ENCODE results near the gene CEP76. TPM values are rescaled to one million over a fixed set of nuclear protein-coding genes. Genes with fewer than 3 reads are reported as not detected.
"Not testable (repeated sequence)": the region's sequence is repeated elsewhere in the genome, so short reads cannot be mapped to it uniquely, and the experiment has no call there.

The CEP76 gene
- total RNA-seq, 2 experiments from 2014 or later, result 12.9 to 17.2 TPM

DNA sequence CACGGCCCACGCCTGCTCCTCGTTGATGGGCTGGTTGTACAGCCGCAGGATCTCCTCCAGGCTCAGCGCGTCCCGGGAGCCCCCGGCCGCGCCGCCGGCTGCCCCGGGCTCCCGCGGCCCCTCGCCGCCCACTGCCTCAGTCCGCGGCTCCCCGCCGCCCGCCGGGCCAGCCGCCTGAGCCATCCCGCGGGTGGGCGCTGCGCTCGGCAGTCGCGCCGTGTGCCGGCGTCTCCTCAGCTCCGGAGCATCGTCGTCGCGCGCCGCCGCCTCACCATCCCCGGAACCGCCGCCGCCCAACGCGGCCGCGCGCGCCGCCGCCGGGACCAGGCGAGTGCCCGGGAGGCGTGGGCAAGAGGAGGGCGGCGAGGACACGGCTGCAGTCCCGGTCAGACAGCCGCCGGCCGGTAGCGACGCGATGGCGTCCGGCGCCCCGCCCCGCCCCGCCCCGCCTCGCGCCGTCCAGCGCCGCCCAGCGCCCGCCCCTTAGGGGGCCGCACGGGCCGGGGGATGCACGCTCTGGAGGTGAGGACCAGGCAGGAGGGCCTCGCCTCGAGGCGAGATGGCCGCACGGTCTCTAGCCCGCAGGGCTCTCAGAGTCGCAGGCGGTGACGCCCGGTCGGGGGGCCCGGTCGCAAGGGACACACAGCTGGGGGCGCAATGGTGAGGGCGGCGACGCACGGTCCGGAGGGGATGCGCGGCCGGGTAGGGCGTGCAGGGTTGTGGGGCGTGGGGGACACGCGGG is 44.7 kb downstream of the CEP76 start, which contains the start of gene SPIRE1:
TSS of gene SPIRE1 (minus strand) at position 424 of the 742 bp plus-strand sequence. CDS start at position 183, 241 bp downstream.
- peaks cover 19% of the 10 kb centered on the region for H3K27me3 Mint-ChIP-seq (ENCODE audit: low read depth)
- peak; percentile 73 for ATAC-seq
- H3K36me3 Mint-ChIP-seq (ENCODE audit: low read depth), result peaks cover 4% of the 10 kb centered on the region
- H3K4me3 Mint-ChIP-seq, result peak within 1 kb of the TSS; percentile 67
- ChIA-PET CTCF (interaction anchor here (1.1 to 7.1 kb wide), 2 partner anchors 244 to 265 kb away, joined by 3 to 73 read pairs; no protein-coding TSS in a partner anchor), POLR2A (no interaction called here)
- peaks cover 16% of the 10 kb centered on the region for H3K4me1 Mint-ChIP-seq (ENCODE audit: low read depth)
- peak; percentile 36 for DNase-seq
- H3K9me3 Mint-ChIP-seq (ENCODE audit: insufficient read depth), result no peaks in the 10 kb centered on the region
- no peak within 1 kb of the TSS for H3K27ac Mint-ChIP-seq

GRCh38 chr18:12656938-12657683 is 45.4 kb downstream of the CEP76 start:
- no peak overlapping the region for H3K27ac Mint-ChIP-seq
- peak overlapping the region; percentile 67 for H3K4me3 Mint-ChIP-seq
- ATAC-seq, result peak; percentile 65
- peaks cover 19% of the 10 kb centered on the region for H3K27me3 Mint-ChIP-seq (ENCODE audit: low read depth)
- H3K9me3 Mint-ChIP-seq (ENCODE audit: insufficient read depth), result no peaks in the 10 kb centered on the region
- DNase-seq, result peak; percentile 27
- peaks cover 4% of the 10 kb centered on the region for H3K36me3 Mint-ChIP-seq (ENCODE audit: low read depth)
- ChIA-PET POLR2A (no interaction called here), CTCF (interaction anchor here (1.1 to 7.1 kb wide), 2 partner anchors 244 to 264 kb away, joined by 3 to 73 read pairs; no protein-coding TSS in a partner anchor)
- peaks cover 23% of the 10 kb centered on the region for H3K4me1 Mint-ChIP-seq (ENCODE audit: low read depth)

DNA sequence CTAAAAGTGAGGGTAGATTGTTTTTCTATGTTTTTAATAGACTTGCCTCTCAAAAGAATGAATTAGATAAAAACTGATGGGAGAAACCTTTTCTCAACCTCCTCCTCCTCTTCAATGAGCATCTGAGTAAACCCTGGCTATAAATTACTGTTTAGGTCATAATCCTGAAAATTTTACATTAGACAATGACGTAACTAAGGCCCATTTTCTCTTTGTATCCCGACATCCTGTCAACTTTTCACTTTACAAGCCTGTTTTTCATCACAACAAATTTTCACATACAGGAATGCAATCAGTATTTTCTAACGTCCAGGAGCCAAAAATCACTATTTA is 46.0 kb downstream of the CEP76 start:
- DNase-seq (no peak), ATAC-seq (no peak)
- POLR2A ChIA-PET, result no interaction called here
- Mint-ChIP-seq H3K4me3 (peak overlapping the region; percentile 67), H3K4me1 (ENCODE audit: low read depth) (peaks cover 23% of the 10 kb centered on the region), H3K27ac (peak overlapping the region; percentile 6), H3K9me3 (ENCODE audit: insufficient read depth) (no peaks in the 10 kb centered on the region), H3K36me3 (ENCODE audit: low read depth) (peaks cover 4% of the 10 kb centered on the region), H3K27me3 (ENCODE audit: low read depth) (peaks cover 20% of the 10 kb centered on the region)
- CTCF ChIA-PET, result no interaction called here

- no peak for DNase-seq
- CTCF ChIA-PET, result interaction anchor here (0.6 to 2.2 kb wide), 2 partner anchors 55 to 263 kb away, joined by 4 to 10 read pairs; no protein-coding TSS in a partner anchor
- Mint-ChIP-seq H3K27me3 (ENCODE audit: low read depth) (peaks cover 21% of the 10 kb centered on the region), H3K36me3 (ENCODE audit: low read depth) (peaks cover 4% of the 10 kb centered on the region), H3K9me3 (ENCODE audit: insufficient read depth) (no peaks in the 10 kb centered on the region), H3K4me1 (ENCODE audit: low read depth) (peaks cover 23% of the 10 kb centered on the region), H3K27ac (no peak overlapping the region), H3K4me3 (no peak overlapping the region)
- ATAC-seq, result no peak
- POLR2A ChIA-PET, result no interaction called here
Measured at GRCh38 chr18:12654971-12655370, 47.6 kb downstream of the CEP76 start.

- ChIA-PET CTCF (interaction anchor here (0.7 to 1.0 kb wide), 2 partner anchors 261 to 929 kb away, joined by 3 read pairs; no protein-coding TSS in a partner anchor), POLR2A (no interaction called here)
- ATAC-seq, result peak; percentile 25
- H3K9me3 Mint-ChIP-seq (ENCODE audit: insufficient read depth), result no peaks in the 10 kb centered on the region
- peaks cover 14% of the 10 kb centered on the region for H3K27me3 Mint-ChIP-seq (ENCODE audit: low read depth)
- H3K4me3 Mint-ChIP-seq, result no peak overlapping the region
- peak; percentile 42 for DNase-seq
- H3K4me1 Mint-ChIP-seq (ENCODE audit: low read depth), result peaks cover 21% of the 10 kb centered on the region
- H3K36me3 Mint-ChIP-seq (ENCODE audit: low read depth), result peaks cover 4% of the 10 kb centered on the region
- H3K27ac Mint-ChIP-seq, result no peak overlapping the region
Measured at GRCh38 chr18:12652861-12653401, 49.6 kb downstream of the CEP76 start.

DNA sequence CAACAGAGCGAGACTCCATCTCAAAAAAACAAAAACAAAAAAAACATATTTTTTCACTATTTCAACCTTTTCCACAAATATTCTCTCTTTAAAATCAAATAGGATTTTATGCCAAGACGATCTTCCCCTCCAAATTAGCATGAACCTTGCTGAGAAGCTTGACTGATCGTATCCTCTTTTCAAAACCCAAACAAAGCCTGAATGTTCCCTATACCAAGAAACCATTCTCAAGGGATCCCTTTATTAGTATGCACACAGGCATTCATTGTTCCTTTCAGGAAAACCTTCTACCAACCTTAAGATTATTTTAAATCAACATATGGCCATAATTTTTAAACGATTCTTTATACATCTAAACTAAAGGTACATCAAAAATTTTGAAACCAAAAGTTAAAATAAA is 50.9 kb downstream of the CEP76 start:
- Mint-ChIP-seq H3K27me3 (ENCODE audit: low read depth) (peaks cover 13% of the 10 kb centered on the region), H3K36me3 (ENCODE audit: low read depth) (peaks cover 4% of the 10 kb centered on the region), H3K9me3 (ENCODE audit: insufficient read depth) (no peaks in the 10 kb centered on the region), H3K4me1 (ENCODE audit: low read depth) (peaks cover 18% of the 10 kb centered on the region), H3K27ac (no peak overlapping the region), H3K4me3 (no peak overlapping the region)
- DNase-seq (no peak), ATAC-seq (no peak)
- ChIA-PET CTCF (no interaction called here), POLR2A (no interaction called here)

DNA sequence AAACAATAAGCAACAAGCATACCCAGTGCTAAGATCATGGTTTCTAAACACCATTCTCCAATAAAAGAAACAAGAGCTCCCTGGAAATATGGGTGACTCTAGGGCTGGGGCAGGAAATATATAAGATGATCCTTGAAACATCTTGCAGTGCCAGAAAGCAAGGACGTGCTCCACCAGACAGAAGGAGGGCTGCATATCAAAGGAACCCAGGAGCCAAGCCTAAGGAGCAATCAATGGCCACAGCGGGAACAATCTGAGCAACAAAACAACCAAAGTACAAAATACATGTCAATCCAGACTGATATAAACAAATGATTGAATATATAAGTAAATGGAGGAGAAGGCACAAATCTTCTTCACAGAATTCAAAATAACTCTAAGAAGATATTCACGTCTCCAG is 54.8 kb downstream of the CEP76 start:
- no peak overlapping the region for H3K4me3 Mint-ChIP-seq
- no peak for ATAC-seq

DNA sequence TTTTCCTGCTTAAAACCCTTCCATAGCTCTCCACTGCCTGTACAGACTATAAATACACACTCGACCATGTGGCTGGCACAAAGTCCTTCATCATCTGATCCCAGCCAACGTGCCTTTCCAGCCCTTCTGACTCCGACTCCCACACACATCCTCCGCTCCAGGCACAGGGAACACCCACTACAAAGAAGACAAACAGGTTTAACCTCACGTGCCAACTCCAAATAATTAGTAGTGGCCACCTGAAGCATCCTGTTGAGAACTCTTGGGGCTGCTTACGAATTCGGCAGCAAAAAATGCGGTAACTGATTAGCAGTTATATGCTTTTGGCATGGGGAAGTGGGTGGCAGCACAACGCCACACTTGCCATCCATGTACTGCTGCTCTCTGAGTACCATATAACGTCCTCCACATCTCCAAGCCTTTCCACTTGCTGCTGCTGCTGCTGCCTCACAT is 56.7 kb downstream of the CEP76 start:
- DNase-seq (no peak), ATAC-seq (no peak)
- Mint-ChIP-seq H3K4me3 (no peak overlapping the region), H3K27me3 (ENCODE audit: low read depth) (peaks cover 17% of the 10 kb centered on the region), H3K9me3 (ENCODE audit: insufficient read depth) (no peaks in the 10 kb centered on the region), H3K27ac (no peak overlapping the region), H3K36me3 (ENCODE audit: low read depth) (no peaks in the 10 kb centered on the region), H3K4me1 (ENCODE audit: low read depth) (no peaks in the 10 kb centered on the region)
- POLR2A ChIA-PET, result no interaction called here
- CTCF ChIA-PET, result no interaction called here

More for the DNA sequence above, 54.8 kb downstream of the CEP76 start:
- POLR2A ChIA-PET, result no interaction called here
- CTCF ChIA-PET, result no interaction called here
- no peaks in the 10 kb centered on the region for H3K36me3 Mint-ChIP-seq (ENCODE audit: low read depth)
- H3K4me1 Mint-ChIP-seq (ENCODE audit: low read depth), result peaks cover 6% of the 10 kb centered on the region
- DNase-seq, result no peak
- no peaks in the 10 kb centered on the region for H3K9me3 Mint-ChIP-seq (ENCODE audit: insufficient read depth)
- peaks cover 13% of the 10 kb centered on the region for H3K27me3 Mint-ChIP-seq (ENCODE audit: low read depth)
- no peak overlapping the region for H3K27ac Mint-ChIP-seq

GRCh38 chr18:12645254-12645653 is 57.3 kb downstream of the CEP76 start:
- H3K27ac Mint-ChIP-seq, result no peak overlapping the region
- no peaks in the 10 kb centered on the region for H3K36me3 Mint-ChIP-seq (ENCODE audit: low read depth)
- H3K9me3 Mint-ChIP-seq (ENCODE audit: insufficient read depth), result no peaks in the 10 kb centered on the region
- ChIA-PET POLR2A (interaction anchor here (0.7 kb wide), 1 partner anchor 25 kb away, joined by 3 read pairs; no protein-coding TSS in a partner anchor), CTCF (no interaction called here)
- H3K4me3 Mint-ChIP-seq, result no peak overlapping the region
- H3K27me3 Mint-ChIP-seq (ENCODE audit: low read depth), result peaks cover 18% of the 10 kb centered on the region
- DNase-seq (no peak), ATAC-seq (no peak)
- no peaks in the 10 kb centered on the region for H3K4me1 Mint-ChIP-seq (ENCODE audit: low read depth)

- H3K4me3 Mint-ChIP-seq; H3K9me3 Mint-ChIP-seq (ENCODE audit: insufficient read depth); H3K4me1 Mint-ChIP-seq (ENCODE audit: low read depth); H3K27ac Mint-ChIP-seq; CTCF ChIA-PET; POLR2A ChIA-PET; ATAC-seq; H3K36me3 Mint-ChIP-seq (ENCODE audit: low read depth); DNase-seq: not testable (repeated sequence)
- peaks cover 19% of the 10 kb centered on the region for H3K27me3 Mint-ChIP-seq (ENCODE audit: low read depth)
Measured at GRCh38 chr18:12643756-12644155, 58.8 kb downstream of the CEP76 start.

GRCh38 chr18:12640881-12641200 is 61.7 kb downstream of the CEP76 start:
- no peak for DNase-seq
- Mint-ChIP-seq H3K36me3 (ENCODE audit: low read depth) (no peaks in the 10 kb centered on the region), H3K27ac (no peak overlapping the region), H3K9me3 (ENCODE audit: insufficient read depth) (no peaks in the 10 kb centered on the region), H3K27me3 (ENCODE audit: low read depth) (peaks cover 17% of the 10 kb centered on the region), H3K4me3 (no peak overlapping the region), H3K4me1 (ENCODE audit: low read depth) (no peaks in the 10 kb centered on the region)
- CTCF ChIA-PET, result interaction anchor here (1.1 kb wide), 1 partner anchor 18 kb away, joined by 3 read pairs; no protein-coding TSS in a partner anchor
- POLR2A ChIA-PET, result no interaction called here
- no peak for ATAC-seq
